ENCODE data around the gene SCAND1. TPM values are rescaled to one million over a fixed set of nuclear protein-coding genes. Genes with fewer than 3 reads are reported as not detected.

The SCAND1 gene
- total and polyA plus RNA-seq, 9 of the 15 experiments (the other 6 are each of a cell fraction or from before 2014, with no cell fraction given) = 0.08 to 94.0 (median 5.8) TPM

GRCh38 chr20:35941620-35942019 lies 12.7 kb downstream of the SCAND1 start:
- no peaks in the 10 kb centered on the region for H4K20me1 ChIP-seq (replicated peaks; ENCODE audit: control insufficient read depth, insufficient read depth, low read length)
- BruUV-seq (replicated peaks) = no TSS peak
- H3K9me3 ChIP-seq (replicated peaks; ENCODE audit: control insufficient read depth, insufficient read depth, low read depth, low read length) = no peaks in the 10 kb centered on the region
- TF ChIP-seq THRAP3 (IDR thresholded peaks at IDR 0.05; ENCODE audit: borderline replicate concordance) (no peak), RBM25 (IDR thresholded peaks at IDR 0.05; ENCODE audit: low read depth, low read length, severe bottlenecking) (no peak), TAF9B (IDR thresholded peaks at IDR 0.05; ENCODE audit: partially characterized antibody) (no peak), ZFPM2 (CRISPR knock-in tag; IDR thresholded peaks at IDR 0.05) (no peak), NFATC3 (IDR thresholded peaks at IDR 0.05) (no peak), MED1 (CRISPR knock-in tag; IDR thresholded peaks at IDR 0.05; ENCODE audit: borderline replicate concordance) (no peak), ZNF212 (CRISPR knock-in tag; IDR thresholded peaks at IDR 0.05) (no peak), RAD21 (CRISPR knock-in tag; conservative IDR thresholded peaks at IDR 0.05 in 1 of 2, IDR thresholded peaks at IDR 0.05 in 1 of 2) (no peak), SUPT5H (IDR thresholded peaks at IDR 0.05) (no peak), ETS2 (tag; IDR thresholded peaks at IDR 0.05; ENCODE audit: borderline replicate concordance, poor library complexity, severe bottlenecking) (no peak), ZNF121 (CRISPR knock-in tag; conservative IDR thresholded peaks at IDR 0.05) (no peak), HINFP (tag; conservative IDR thresholded peaks at IDR 0.05; ENCODE audit: low read depth) (no peak), HDAC3 (IDR thresholded peaks at IDR 0.05; ENCODE audit: borderline replicate concordance, partially characterized antibody) (no peak), ZNF41 (CRISPR knock-in tag; conservative IDR thresholded peaks at IDR 0.05) (no peak), ZBTB49 (CRISPR knock-in tag; IDR thresholded peaks at IDR 0.05; ENCODE audit: borderline replicate concordance) (no peak), ATF7 (IDR thresholded peaks at IDR 0.05) (no peak), KHSRP (IDR thresholded peaks at IDR 0.05) (no peak)
- in situ Hi-C loops (cut with MboI) = no loop called here
- no peaks in the 10 kb centered on the region for H3K4me1 ChIP-seq (replicated peaks in 1 of 2; ENCODE audit: control insufficient read depth in 2 of 2, insufficient read depth in 2 of 2, low read length in 2 of 2)
- intact Hi-C loops (cut with micrococcal nuclease) = no loop called here
- WGBS (ENCODE audit: insufficient coverage, low coverage, missing lambda C conversion rate) = 70% methylated on average over 2 of the region's 2 CpGs
- ATAC-seq (no peak), FAIRE-seq (no peak), DNase-seq (ENCODE audit: extremely low read depth in 1 of 4, low spot score in 3 of 4) (no peak)
- H3K27ac ChIP-seq (ENCODE audit: extremely low read depth, low read depth, low read length) = no peak overlapping the region
- H2AFZ ChIP-seq (ENCODE audit: low read depth, low read length) = no peak overlapping the region
- no peaks in the 10 kb centered on the region for H3K27me3 ChIP-seq (ENCODE audit: control insufficient read depth in 2 of 2, insufficient read depth in 2 of 2, low read length in 2 of 2)
- no peak overlapping the region for H3K4me3 ChIP-seq
- no peak overlapping the region for H3K9ac ChIP-seq (ENCODE audit: insufficient read depth in 1 of 2, low read depth in 2 of 2, low read length in 2 of 2)
- no peaks in the 10 kb centered on the region for H3K79me2 ChIP-seq (ENCODE audit: control insufficient read depth, insufficient read depth, low read length)
- peaks cover 43% of the 10 kb centered on the region for H3K36me3 ChIP-seq (ENCODE audit: control insufficient read depth, insufficient read depth, low read length)
- ChIA-PET POLR2A (interaction anchor here (1.9 to 5.2 kb wide), 2 partner anchors 12 to 14 kb away, joined by 8 to 43 read pairs; partner anchors contain the start of gene SCAND1), CTCF (ENCODE audit: low intra/inter-chr PET ratio) (no interaction called here)
- H3K9me1 ChIP-seq (ENCODE audit: control insufficient read depth, insufficient read depth, low read length) = peaks cover 4% of the 10 kb centered on the region
- no peak overlapping the region for H3K4me2 ChIP-seq (ENCODE audit: insufficient read depth, low read length)

Measured in K562 (cell line).